Mesendoderm (in vitro differentiated cells): ENCODE results near the gene SEC16A.
"Not testable (repeated sequence)": the region's sequence is repeated elsewhere in the genome, so short reads cannot be mapped to it uniquely, and the experiment has no call there.

Experiments
- DNase-seq: peaks from one replicate; pipeline ENCODE4 v3.0.0; 2013
- H2AK5ac ChIP-seq: 2 replicates; pipeline ENCODE4 v1.6.1; 2013; ENCODE audit warnings: low read length, inconsistent platforms
- H2BK120ac ChIP-seq: 2 replicates; pipeline ENCODE4 v1.6.1; 2013; ENCODE audit warnings: low read depth, mild to moderate bottlenecking, low read length, moderate library complexity, mixed read lengths
- H2BK15ac ChIP-seq: replicated peaks from 2 replicates; pipeline ENCODE4 v1.6.1; 2013; ENCODE audit warnings: low read depth, mild to moderate bottlenecking, moderate library complexity
- H2BK5ac ChIP-seq: 2 replicates; pipeline ENCODE4 v1.6.1; 2013; ENCODE audit warnings: low read length, inconsistent platforms
- H3K18ac ChIP-seq: 2 replicates; pipeline ENCODE4 v1.6.1; 2013; ENCODE audit warnings: mild to moderate bottlenecking, low read length, mixed read lengths
- H3K23ac ChIP-seq: one replicate; pipeline ENCODE4 v1.6.1; 2013; ENCODE audit warnings: low read length
- H3K27ac ChIP-seq: 2 replicates; pipeline ENCODE4 v1.5.1; 2013; ENCODE audit warnings: low read depth, mild to moderate bottlenecking, inconsistent platforms, low read length, moderate library complexity
- H3K27me3 ChIP-seq: 2 replicates; pipeline ENCODE4 v1.6.1; 2013; ENCODE audit warnings: low read length, control low read depth, mild to moderate bottlenecking, inconsistent platforms; ENCODE audit not compliant: insufficient read depth, poor library complexity
- H3K36me3 ChIP-seq: 2 replicates; pipeline ENCODE4 v1.6.1; 2013; ENCODE audit warnings: low read length, inconsistent platforms; ENCODE audit not compliant: control insufficient read depth, insufficient read depth
- H3K4ac ChIP-seq: one replicate; pipeline ENCODE4 v1.6.1; 2013; ENCODE audit warnings: low read depth, mild to moderate bottlenecking, low read length, moderate library complexity
- H3K4me1 ChIP-seq: 2 replicates; pipeline ENCODE4 v1.6.1; 2013; ENCODE audit warnings: low read depth, low read length, inconsistent platforms; ENCODE audit not compliant: control insufficient read depth
- H3K4me2 ChIP-seq: 2 replicates; pipeline ENCODE4 v1.6.1; 2013; ENCODE audit warnings: low read length
- H3K4me3 ChIP-seq: 2 replicates; pipeline ENCODE4 v1.5.1; 2013; ENCODE audit warnings: mild to moderate bottlenecking, low read length
- H3K56ac ChIP-seq: one replicate; pipeline ENCODE4 v1.6.1; 2013; ENCODE audit warnings: low read length
- H3K79me1 ChIP-seq: 2 replicates; pipeline ENCODE4 v1.6.1; 2013; ENCODE audit warnings: low read length, inconsistent platforms
- H3K79me2 ChIP-seq: 2 replicates; pipeline ENCODE4 v1.6.1; 2013; ENCODE audit warnings: mild to moderate bottlenecking, low read length; ENCODE audit not compliant: control insufficient read depth, insufficient read depth
- H3K9ac ChIP-seq: 2 replicates; pipeline ENCODE4 v1.6.1; 2013; ENCODE audit warnings: low read length, inconsistent platforms
- H4K5ac ChIP-seq: one replicate; pipeline ENCODE4 v1.6.1; 2013; ENCODE audit warnings: low read length
- H4K8ac ChIP-seq: one replicate; pipeline ENCODE4 v1.6.1; 2013; ENCODE audit warnings: low read depth, mild to moderate bottlenecking, control low read depth, low read length, moderate library complexity
- WGBS: extraction: QIAGEN DNeasy Blood & Tissue Kit; methylation state at CpG from one replicate; pipeline ENCODE4 v1.1.7; 2013; ENCODE audit warnings: low lambda C conversion rate, missing lambda C conversion rate; ENCODE audit not compliant: insufficient coverage; ENCODE audit errors: extremely low coverage; 5-methylcytosine and 5-hydroxymethylcytosine counted together

The SEC16A gene

DNA sequence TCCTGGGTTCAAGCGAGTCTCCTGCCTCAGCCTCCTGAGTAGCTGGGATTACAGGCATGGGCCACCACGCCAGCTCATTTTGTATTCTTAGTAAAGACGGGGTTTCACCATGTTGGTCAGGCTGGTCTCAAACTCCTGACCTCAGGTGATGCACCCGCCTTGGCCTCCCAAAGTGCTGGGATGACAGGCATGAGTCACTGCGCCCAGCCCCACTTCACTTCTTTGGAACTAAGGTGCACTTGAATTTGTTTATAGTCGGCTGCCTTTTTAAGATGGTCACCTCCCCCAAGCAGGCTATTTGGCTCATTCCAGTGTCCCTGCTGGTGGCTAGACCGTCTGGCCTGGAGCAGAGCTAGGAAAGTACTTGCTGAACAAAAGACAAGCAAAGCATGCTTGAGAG lies 57.5 kb downstream of the SEC16A start:
- H4K5ac ChIP-seq, H3K79me2 ChIP-seq, H3K4me3 ChIP-seq, H2AK5ac ChIP-seq, H3K4ac ChIP-seq, H3K18ac ChIP-seq, H3K4me2 ChIP-seq, H3K23ac ChIP-seq, H3K36me3 ChIP-seq, H3K27me3 ChIP-seq, H3K4me1 ChIP-seq, H3K9ac ChIP-seq, H2BK15ac ChIP-seq, H3K56ac ChIP-seq, DNase-seq, H4K8ac ChIP-seq, H3K27ac ChIP-seq, H3K79me1 ChIP-seq, H2BK120ac ChIP-seq, H2BK5ac ChIP-seq: not testable (repeated sequence)
- no CpG with 5 or more reads among the region's 7 CpGs for WGBS

DNA sequence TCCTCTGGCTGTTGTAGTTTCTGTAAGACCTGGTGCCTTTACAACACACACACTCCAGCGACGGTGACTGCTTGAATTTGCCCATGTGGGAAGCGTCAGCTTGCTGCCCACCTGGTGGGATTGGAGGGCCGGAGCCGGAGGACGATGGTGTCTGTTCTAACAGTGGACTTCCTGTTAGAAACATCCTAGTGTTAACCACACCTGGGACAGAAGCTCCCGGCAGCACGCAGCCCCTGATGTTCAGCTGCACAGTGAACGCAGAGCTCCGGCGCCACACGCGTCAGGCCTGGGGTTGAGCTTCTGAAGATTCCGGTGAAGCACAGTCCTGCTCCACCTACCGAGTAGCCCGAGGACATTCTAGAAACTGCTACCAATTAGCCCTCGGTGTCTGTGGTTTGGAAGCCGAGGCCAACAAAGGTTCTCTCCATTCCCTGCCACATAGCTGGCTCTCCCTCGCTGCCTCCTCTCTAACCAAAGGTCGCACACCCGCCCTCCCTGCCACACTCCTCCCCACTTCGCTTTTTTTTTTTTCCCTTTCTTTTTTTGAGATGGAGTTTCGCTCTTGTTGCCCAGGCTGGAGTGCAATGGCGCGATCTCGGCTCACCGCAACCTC lies 58.0 kb downstream of the SEC16A start:
- H3K79me1 ChIP-seq, result no peaks in the 10 kb centered on the region
- H4K5ac ChIP-seq, result no peak overlapping the region
- no peaks in the 10 kb centered on the region for H3K4me1 ChIP-seq
- DNase-seq, result no peak
- no CpG with 5 or more reads among the region's 27 CpGs for WGBS
- peaks cover 6% of the 10 kb centered on the region for H3K36me3 ChIP-seq
- no peak overlapping the region for H3K4me2 ChIP-seq
- H3K9ac ChIP-seq, result no peak overlapping the region
- no peak overlapping the region for H3K27ac ChIP-seq
- no peak overlapping the region for H3K23ac ChIP-seq
- H3K56ac ChIP-seq, result no peak overlapping the region
- H2BK15ac ChIP-seq, result no peak overlapping the region
- H4K8ac ChIP-seq, result no peak overlapping the region
- H3K18ac ChIP-seq, result no peak overlapping the region
- no peak overlapping the region for H2AK5ac ChIP-seq
- H3K4ac ChIP-seq, result no peak overlapping the region
- no peak overlapping the region for H2BK5ac ChIP-seq
- no peak overlapping the region for H3K4me3 ChIP-seq
- H3K27me3 ChIP-seq, result no peaks in the 10 kb centered on the region
- H2BK120ac ChIP-seq, result no peak overlapping the region
- no peaks in the 10 kb centered on the region for H3K79me2 ChIP-seq

DNA sequence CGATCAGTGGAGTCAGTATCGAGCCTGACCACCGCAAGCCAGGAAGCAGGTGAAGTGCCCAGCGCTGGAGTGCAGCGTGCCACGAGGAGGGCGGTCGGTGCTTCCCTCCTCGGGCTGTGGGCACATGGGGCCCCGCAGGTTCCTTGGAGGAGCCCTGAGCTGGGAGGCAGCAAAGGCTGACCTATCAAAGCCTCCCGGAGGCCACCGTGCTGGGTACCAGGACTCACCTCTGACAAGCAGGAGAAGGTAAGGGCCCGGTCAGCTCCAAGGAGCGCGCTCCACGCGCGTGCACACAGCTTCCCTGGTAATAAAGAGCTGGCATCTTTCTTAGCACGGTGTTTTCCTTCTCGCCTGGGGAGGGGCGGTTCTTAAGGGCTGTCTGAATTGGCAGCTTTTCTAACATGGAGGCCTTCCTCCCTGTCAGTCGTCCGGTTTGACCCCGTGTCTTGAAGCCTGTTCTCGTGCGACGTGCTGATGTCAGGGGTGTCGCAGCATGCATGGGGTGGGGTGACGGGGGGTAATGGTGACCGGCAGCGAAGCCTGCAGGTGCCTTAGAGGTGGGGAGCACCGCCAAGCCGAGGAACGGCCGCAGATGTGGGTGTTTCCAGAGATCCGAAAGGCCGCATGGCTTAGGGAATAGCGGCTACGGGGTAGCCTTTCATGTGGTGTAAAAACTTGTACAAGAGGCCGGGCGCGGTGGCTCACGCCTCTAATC lies 59.3 kb downstream of the SEC16A start:
- Histone ChIP-seq H3K9ac (no peak overlapping the region), H3K18ac (no peak overlapping the region), H3K4me2 (no peak overlapping the region), H3K4me3 (no peak overlapping the region), H3K27me3 (no peaks in the 10 kb centered on the region), H4K5ac (no peak overlapping the region), H3K79me1 (no peaks in the 10 kb centered on the region), H4K8ac (no peak overlapping the region), H3K27ac (no peak overlapping the region), H2BK15ac (no peak overlapping the region), H3K36me3 (peaks cover 8% of the 10 kb centered on the region), H2AK5ac (no peak overlapping the region), H3K56ac (no peak overlapping the region), H3K4me1 (no peaks in the 10 kb centered on the region), H2BK120ac (no peak overlapping the region), H2BK5ac (no peak overlapping the region), H3K79me2 (no peaks in the 10 kb centered on the region), H3K4ac (no peak overlapping the region), H3K23ac (no peak overlapping the region)
- WGBS, result no CpG with 5 or more reads among the region's 43 CpGs
- no peak for DNase-seq

DNA sequence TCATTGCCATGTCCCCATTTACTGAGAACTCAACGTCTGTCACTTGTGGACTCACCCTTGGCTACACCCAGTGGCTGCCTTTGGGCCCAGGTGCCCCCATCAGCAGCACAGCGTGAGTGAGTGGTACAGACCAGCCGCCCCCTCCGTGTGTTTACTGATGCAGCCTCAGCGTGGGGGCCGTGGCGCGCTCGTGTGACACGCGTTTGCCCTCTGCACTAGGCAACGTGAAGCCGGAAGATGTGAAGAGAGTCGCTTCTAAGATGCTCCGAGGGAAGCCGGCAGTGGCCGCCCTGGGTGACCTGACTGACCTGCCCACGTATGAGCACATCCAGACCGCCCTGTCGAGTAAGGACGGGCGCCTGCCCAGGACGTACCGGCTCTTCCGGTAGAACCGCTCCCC lies 60.0 kb downstream of the SEC16A start:
- H3K4me1 ChIP-seq, result no peaks in the 10 kb centered on the region
- H3K36me3 ChIP-seq, result peaks cover 14% of the 10 kb centered on the region
- H3K18ac ChIP-seq, result no peak overlapping the region
- no peak overlapping the region for H3K4me2 ChIP-seq
- no peaks in the 10 kb centered on the region for H3K79me2 ChIP-seq
- H3K79me1 ChIP-seq, result no peaks in the 10 kb centered on the region
- no peak overlapping the region for H3K9ac ChIP-seq
- no peak overlapping the region for H4K8ac ChIP-seq
- no peak overlapping the region for H2BK15ac ChIP-seq
- no peak overlapping the region for H3K4me3 ChIP-seq
- H4K5ac ChIP-seq, result no peak overlapping the region
- H2BK5ac ChIP-seq, result no peak overlapping the region
- H3K23ac ChIP-seq, result no peak overlapping the region
- no peak overlapping the region for H2AK5ac ChIP-seq
- DNase-seq, result no peak
- no peak overlapping the region for H3K4ac ChIP-seq
- H3K56ac ChIP-seq, result no peak overlapping the region
- no peaks in the 10 kb centered on the region for H3K27me3 ChIP-seq
- no CpG with 5 or more reads among the region's 26 CpGs for WGBS
- H3K27ac ChIP-seq, result no peak overlapping the region
- no peak overlapping the region for H2BK120ac ChIP-seq

DNA sequence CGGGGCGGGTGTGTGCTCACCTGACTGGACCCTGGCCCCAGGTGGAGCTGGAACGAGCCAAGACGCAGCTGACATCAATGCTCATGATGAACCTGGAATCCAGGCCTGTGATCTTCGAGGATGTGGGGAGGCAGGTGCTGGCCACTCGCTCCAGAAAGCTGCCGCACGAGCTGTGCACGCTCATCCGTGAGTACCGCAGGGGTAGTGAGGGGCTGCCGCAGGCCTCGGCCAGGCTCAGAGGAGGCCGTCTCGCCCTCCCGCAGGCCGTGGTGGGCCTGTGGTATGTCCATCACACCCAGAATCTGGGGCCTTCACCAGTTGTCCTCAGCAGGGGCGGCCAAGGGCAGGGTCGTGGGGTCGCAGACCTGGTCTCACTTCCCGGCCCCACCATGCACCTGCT lies 61.0 kb downstream of the SEC16A start:
- H3K4me1 ChIP-seq, result no peaks in the 10 kb centered on the region
- H3K18ac ChIP-seq, result no peak overlapping the region
- H2BK120ac ChIP-seq, result no peak overlapping the region
- no peak overlapping the region for H3K56ac ChIP-seq
- no peak overlapping the region for H3K9ac ChIP-seq
- no peak overlapping the region for H3K23ac ChIP-seq
- H3K36me3 ChIP-seq, result peaks cover 19% of the 10 kb centered on the region
- H3K79me2 ChIP-seq, result no peaks in the 10 kb centered on the region
- H3K27me3 ChIP-seq, result no peaks in the 10 kb centered on the region
- no peak overlapping the region for H3K27ac ChIP-seq
- no peak overlapping the region for H4K5ac ChIP-seq
- no peaks in the 10 kb centered on the region for H3K79me1 ChIP-seq
- DNase-seq, result no peak
- no peak overlapping the region for H3K4me2 ChIP-seq
- WGBS, result no CpG with 5 or more reads among the region's 21 CpGs
- no peak overlapping the region for H3K4me3 ChIP-seq
- H2BK5ac ChIP-seq, result no peak overlapping the region
- no peak overlapping the region for H4K8ac ChIP-seq
- no peak overlapping the region for H2BK15ac ChIP-seq
- no peak overlapping the region for H2AK5ac ChIP-seq
- no peak overlapping the region for H3K4ac ChIP-seq

DNA sequence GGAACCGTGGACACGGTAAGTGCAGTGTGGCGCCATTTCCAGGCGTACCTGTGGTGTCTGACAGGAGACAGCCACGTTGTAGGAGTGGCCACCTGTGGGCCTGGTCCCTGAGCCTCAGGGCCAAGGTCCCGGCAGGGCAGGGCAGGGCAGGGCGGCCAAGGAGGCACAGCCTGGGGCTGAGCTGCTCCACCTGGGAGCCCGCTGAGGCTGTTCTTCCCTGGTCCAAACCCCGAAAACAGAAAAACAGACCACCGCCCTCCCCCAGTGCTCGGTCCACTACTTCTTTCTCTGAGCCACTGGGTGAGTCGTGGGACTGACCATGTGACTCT lies 63.8 kb downstream of the SEC16A start:
- Histone ChIP-seq H3K27ac (no peak overlapping the region), H3K4ac (no peak overlapping the region), H4K8ac (no peak overlapping the region), H3K56ac (no peak overlapping the region), H2BK120ac (no peak overlapping the region), H3K79me1 (peaks cover 4% of the 10 kb centered on the region), H2AK5ac (no peak overlapping the region), H3K23ac (no peak overlapping the region), H3K18ac (no peak overlapping the region), H3K4me1 (no peaks in the 10 kb centered on the region), H3K27me3 (no peaks in the 10 kb centered on the region), H3K36me3 (peaks cover 29% of the 10 kb centered on the region), H2BK15ac (no peak overlapping the region), H3K79me2 (no peaks in the 10 kb centered on the region), H3K9ac (no peak overlapping the region), H4K5ac (no peak overlapping the region), H3K4me3 (no peak overlapping the region), H3K4me2 (no peak overlapping the region), H2BK5ac (no peak overlapping the region)
- no peak for DNase-seq
- no CpG with 5 or more reads among the region's 12 CpGs for WGBS
